Activated naive CD8-positive, alpha-beta T cell treated with anti-CD3 and anti-CD28 coated beads, Interleukin-2, amount 50 U/mL, for 24 hours (primary cell): ENCODE data around the gene STRADB.
A peak's percentile ranks its signal among the peaks of the same experiment; 100 is the strongest.
"Not testable (repeated sequence)": the region's sequence is repeated elsewhere in the genome, so short reads cannot be mapped to it uniquely, and the experiment has no call there.

ENCODE experiments used
- ATAC-seq: fragments of 150-1000 bp; cut with Tn5 transposase; one replicate; pipeline ENCODE4 v1.10.0; 2021
- DNase-seq: peaks from one replicate; pipeline ENCODE4 v3.0.0; 2021
- H3K27ac Mint-ChIP-seq: one replicate; pipeline ENCODE4 v1.8.0; 2021; ENCODE audit warnings: mild to moderate bottlenecking, mixed read lengths
- H3K27me3 Mint-ChIP-seq: one replicate; pipeline ENCODE4 v1.8.0; 2021; ENCODE audit warnings: mixed read lengths
- H3K36me3 Mint-ChIP-seq: one replicate; pipeline ENCODE4 v1.8.0; 2021; ENCODE audit warnings: low read depth, mixed read lengths
- H3K4me1 Mint-ChIP-seq: one replicate; pipeline ENCODE4 v1.8.0; 2021; ENCODE audit warnings: mixed read lengths
- H3K4me3 Mint-ChIP-seq: one replicate; pipeline ENCODE4 v1.8.0; 2021; ENCODE audit warnings: mild to moderate bottlenecking, moderate library complexity, mixed read lengths
- H3K9me3 Mint-ChIP-seq: one replicate; pipeline ENCODE4 v1.8.0; 2021; ENCODE audit warnings: mixed read lengths

The STRADB gene

DNA sequence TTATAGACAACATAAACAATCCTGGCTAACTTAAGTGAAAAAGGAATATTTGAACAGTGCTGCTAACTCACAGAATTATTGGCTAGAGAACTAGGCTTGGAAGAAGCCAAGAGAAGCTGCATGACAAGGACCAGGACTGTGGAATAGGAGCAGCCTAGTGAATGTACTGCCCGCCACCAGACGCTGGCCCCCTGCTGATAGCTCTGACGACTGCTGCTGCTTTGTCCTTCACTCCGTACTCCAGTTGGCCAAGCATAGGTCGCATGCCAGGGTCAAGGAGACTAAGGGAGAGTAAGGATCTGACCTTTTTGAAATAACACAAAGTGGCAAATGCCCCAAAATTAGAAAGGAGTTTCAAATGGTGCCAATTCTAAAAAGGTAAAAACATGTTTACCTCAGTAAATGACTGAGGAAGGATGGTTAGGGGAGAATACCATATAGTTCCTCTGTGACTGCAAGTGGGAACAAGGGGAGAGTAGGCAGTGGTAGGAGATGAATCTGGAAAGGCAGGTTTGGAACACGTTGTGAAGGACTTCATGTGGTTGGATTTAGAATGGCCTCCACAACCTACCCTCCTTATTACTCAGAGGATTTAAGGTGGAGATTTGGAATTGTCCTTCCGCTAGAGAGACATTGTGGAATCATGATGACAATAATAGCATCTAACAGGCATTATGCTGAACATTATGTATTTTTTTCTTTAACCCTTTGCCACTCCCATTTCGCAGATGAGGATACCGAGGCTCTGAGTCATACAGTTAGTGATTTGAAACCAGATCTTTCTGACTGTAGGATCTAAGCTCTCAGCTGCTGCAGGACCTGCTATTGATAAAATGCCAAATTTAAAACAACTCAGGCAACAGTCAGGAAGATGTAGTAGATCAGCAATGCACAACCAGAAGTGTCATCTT, 19.5 kb downstream of the STRADB start:
- Mint-ChIP-seq H3K36me3 (peaks cover 48% of the 10 kb centered on the region), H3K27ac (no peak overlapping the region), H3K4me1 (peaks cover 3% of the 10 kb centered on the region), H3K4me3 (no peak overlapping the region), H3K9me3 (no peaks in the 10 kb centered on the region), H3K27me3 (no peaks in the 10 kb centered on the region)
- ATAC-seq (no peak), DNase-seq (no peak)

DNA sequence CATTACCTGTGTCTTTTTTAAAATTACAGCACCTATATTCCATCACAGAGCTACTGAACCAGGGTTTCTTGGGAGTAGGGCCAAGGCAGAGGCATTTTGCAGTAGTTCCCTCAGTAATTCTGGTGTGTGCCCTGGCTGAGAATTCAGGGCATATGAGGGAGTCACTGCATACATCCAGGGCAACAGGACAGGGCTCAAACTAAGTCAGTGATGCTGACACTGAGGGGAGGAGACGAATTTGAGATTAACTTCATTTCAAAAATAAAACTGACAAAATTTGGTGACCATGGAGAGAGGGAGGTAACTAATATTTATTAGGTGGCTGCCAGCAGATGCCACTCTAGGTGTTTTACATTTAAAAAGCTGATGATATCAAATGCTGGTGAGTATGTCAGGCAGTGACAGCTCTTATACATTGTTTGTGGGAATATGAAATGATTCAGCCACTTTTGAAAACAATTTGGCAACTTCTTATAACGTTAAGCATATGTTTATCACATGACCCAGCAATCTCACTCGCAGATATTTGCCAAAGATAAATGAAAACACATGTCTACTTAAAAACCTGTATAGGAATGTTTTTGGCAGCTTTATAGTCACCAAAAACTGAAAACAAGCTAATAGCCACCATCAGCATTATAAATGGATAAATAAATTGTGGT, 20.3 kb downstream of the STRADB start:
- ATAC-seq (no peak), DNase-seq (no peak)
- no peak overlapping the region for H3K27ac Mint-ChIP-seq
- H3K4me3 Mint-ChIP-seq, result no peak overlapping the region
- H3K9me3 Mint-ChIP-seq, result no peaks in the 10 kb centered on the region
- H3K4me1 Mint-ChIP-seq, result peaks cover 3% of the 10 kb centered on the region
- no peaks in the 10 kb centered on the region for H3K27me3 Mint-ChIP-seq
- peaks cover 48% of the 10 kb centered on the region for H3K36me3 Mint-ChIP-seq

DNA sequence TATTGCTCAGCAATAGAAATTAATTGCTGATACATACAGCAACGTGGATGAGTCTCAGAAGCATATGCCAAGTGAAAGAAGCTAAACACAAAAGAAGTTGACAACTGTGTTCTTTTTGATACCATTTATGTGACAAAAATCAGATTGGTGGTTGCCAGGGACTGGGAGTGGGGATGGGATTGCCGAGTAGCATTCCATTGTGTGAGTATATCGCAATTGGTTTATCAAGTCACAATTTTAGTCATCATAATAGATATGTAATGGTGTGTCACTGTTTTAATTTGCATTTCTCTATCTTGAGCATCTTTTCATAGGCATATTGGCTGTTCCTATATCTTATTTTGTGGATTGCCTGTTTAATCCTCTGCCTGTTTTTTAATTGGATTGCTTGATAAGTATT, 20.9 kb downstream of the STRADB start:
- Mint-ChIP-seq H3K27ac (no peak overlapping the region), H3K27me3 (no peaks in the 10 kb centered on the region), H3K4me1 (peaks cover 3% of the 10 kb centered on the region), H3K9me3 (no peaks in the 10 kb centered on the region), H3K4me3 (no peak overlapping the region), H3K36me3 (peaks cover 45% of the 10 kb centered on the region)
- ATAC-seq (no peak), DNase-seq (no peak)

DNA sequence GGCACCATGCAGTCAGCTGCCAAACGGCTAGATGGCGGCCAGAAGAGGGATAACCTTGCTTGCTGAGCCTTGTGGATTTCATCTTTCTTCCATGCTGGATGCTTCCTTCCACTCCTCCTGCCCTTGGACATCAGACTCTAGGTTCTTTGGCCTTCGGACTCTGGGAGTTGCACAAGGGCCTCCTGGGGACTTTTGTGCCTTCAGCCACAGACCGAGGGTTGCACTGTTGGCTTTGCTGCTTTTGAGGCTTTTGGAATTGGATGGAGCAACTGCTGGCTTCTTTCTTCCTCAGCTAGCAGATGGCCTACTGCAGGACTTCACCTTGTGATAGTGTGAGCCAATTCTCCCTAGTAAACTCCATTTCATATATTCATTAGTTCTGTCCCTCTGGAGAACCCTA, 31.0 kb downstream of the STRADB start:
- Mint-ChIP-seq H3K4me3 (no peak overlapping the region), H3K27me3 (no peaks in the 10 kb centered on the region), H3K9me3 (peaks cover 3% of the 10 kb centered on the region), H3K4me1 (no peaks in the 10 kb centered on the region), H3K27ac (no peak overlapping the region), H3K36me3 (peaks cover 5% of the 10 kb centered on the region)
- ATAC-seq (no peak), DNase-seq (no peak)

DNA sequence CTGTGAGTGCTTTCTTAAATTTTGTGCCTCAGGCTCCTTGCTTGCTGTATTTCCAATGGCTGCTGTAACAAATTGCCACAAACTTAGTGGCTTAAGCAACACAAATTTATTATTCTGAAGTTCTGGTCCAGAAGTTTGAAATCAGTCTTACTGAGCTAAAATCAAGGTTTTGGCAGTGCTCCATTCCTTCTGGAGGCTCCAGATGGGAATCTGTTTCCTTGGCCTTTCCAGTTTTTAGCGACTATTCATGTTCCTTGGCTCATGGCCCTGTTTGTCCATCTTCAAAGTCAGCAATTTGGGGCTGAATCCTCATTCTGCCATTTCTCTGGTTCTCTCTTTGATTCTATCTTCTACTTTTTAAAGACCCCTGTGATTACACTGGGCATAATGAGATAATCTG, 31.8 kb downstream of the STRADB start:
- DNase-seq (no peak), ATAC-seq (no peak)
- no peak overlapping the region for H3K4me3 Mint-ChIP-seq
- no peaks in the 10 kb centered on the region for H3K4me1 Mint-ChIP-seq
- no peak overlapping the region for H3K27ac Mint-ChIP-seq
- H3K9me3 Mint-ChIP-seq, result peaks cover 3% of the 10 kb centered on the region
- no peaks in the 10 kb centered on the region for H3K27me3 Mint-ChIP-seq
- H3K36me3 Mint-ChIP-seq, result peaks cover 4% of the 10 kb centered on the region

DNA sequence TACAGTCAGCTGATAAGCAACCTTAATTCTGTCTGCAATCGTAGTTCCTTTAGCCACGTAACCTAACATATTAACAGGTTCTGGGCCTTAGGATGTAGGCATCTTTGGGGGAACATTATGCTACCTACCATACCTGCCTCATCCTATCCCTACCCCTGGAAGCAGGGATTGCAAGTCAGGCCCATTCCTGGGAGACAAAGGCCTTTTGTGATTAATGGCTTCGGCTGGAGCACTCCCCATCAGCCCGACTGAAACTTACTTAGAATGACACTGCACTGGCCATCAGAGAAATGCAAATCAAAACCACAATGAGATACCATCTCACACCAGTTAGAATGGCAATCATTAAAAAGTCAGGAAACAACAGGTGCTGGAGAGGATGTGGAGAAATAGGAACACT, 32.2 kb downstream of the STRADB start:
- not testable (repeated sequence) for H3K9me3 Mint-ChIP-seq, H3K4me1 Mint-ChIP-seq, H3K27ac Mint-ChIP-seq, DNase-seq, ATAC-seq, H3K27me3 Mint-ChIP-seq, H3K4me3 Mint-ChIP-seq, H3K36me3 Mint-ChIP-seq

DNA sequence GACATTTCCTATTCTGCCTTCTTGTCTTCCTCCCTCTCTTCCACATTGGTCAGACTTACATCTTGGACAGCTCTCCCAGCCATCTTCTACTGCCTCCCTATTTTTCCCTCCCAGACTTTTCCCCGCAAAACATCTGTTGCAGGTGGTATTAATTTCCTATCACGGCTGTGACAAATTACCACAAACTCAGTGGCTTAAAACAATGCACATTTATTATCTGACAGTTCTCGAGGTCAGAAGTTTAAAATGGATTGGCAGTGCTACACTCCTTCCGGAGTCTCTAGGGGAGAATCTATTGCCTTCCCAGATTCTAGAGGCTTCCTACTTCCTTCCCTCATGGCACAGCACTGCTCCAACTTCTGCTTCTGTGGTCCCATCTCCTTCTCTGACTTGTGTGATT, 33.3 kb downstream of the STRADB start:
- H3K4me1 Mint-ChIP-seq, result no peaks in the 10 kb centered on the region
- no peak overlapping the region for H3K27ac Mint-ChIP-seq
- DNase-seq (no peak), ATAC-seq (no peak)
- peaks cover 2% of the 10 kb centered on the region for H3K36me3 Mint-ChIP-seq
- H3K4me3 Mint-ChIP-seq, result no peak overlapping the region
- H3K27me3 Mint-ChIP-seq, result no peaks in the 10 kb centered on the region
- peaks cover 3% of the 10 kb centered on the region for H3K9me3 Mint-ChIP-seq

DNA sequence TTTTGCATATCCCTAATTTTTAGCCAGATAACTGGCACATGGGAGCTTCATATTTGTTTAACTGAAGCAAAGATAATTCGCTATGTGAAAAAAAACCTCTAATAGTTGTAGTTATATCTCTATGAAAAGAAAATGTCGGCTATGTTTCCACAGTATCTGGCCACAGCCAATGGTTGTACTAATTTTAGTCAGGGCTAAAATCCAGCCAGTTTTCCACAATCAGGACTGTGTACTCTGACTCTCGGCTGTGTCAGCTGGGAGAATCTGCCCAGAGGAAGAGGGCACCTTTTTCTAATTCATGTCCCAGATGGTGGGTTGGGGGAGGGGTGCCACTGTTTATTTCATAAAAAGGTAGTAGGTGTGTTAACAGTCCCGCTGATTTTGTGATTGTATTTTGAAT, 38.8 kb downstream of the STRADB start:
- no peaks in the 10 kb centered on the region for H3K4me1 Mint-ChIP-seq
- H3K9me3 Mint-ChIP-seq, result no peaks in the 10 kb centered on the region
- H3K27ac Mint-ChIP-seq, result no peak overlapping the region
- no peak overlapping the region for H3K4me3 Mint-ChIP-seq
- DNase-seq (no peak), ATAC-seq (no peak)
- H3K27me3 Mint-ChIP-seq, result no peaks in the 10 kb centered on the region
- no peaks in the 10 kb centered on the region for H3K36me3 Mint-ChIP-seq

DNA sequence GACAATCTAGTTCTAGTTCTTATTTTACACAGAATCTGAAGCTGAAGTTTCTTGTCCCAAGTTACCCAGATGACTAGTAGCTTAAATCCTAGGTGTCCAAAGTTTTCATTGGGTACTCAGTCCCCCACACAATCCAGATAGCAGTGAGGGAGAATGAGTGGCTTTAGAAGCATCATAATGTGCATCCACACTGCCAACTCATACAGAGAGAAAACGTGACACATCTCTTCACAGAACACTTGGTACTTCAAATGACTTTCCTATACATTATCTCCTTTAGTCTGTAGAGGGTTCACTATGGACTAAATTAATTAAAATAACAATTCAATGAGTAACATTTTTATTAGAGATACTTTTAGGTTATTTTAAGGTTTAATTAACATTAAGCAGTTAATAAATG, 45.2 kb downstream of the STRADB start:
- H3K4me1 Mint-ChIP-seq, result no peaks in the 10 kb centered on the region
- no peaks in the 10 kb centered on the region for H3K27me3 Mint-ChIP-seq
- no peak overlapping the region for H3K4me3 Mint-ChIP-seq
- peaks cover 10% of the 10 kb centered on the region for H3K9me3 Mint-ChIP-seq
- H3K27ac Mint-ChIP-seq, result no peak overlapping the region
- DNase-seq (no peak), ATAC-seq (peak; percentile 40)
- peaks cover under 1% of the 10 kb centered on the region for H3K36me3 Mint-ChIP-seq

DNA sequence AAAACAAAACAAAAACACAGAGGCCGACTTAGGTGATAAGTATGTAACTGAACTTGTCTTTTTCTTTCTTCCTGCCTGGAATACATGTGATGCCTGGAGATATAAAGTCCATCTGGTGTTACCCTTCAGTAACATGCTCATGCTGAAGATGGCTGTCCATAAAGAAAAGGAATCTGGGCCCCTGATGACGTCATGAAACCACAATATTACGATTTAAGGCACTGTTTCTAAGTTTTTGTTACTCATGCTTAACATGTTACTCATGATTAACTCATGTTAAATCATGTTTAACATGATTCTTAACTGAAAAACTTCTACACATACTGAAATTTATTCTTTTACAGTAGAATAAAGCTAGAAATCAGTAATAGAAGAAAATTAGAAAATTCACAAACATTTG, 49.0 kb downstream of the STRADB start:
- no peak overlapping the region for H3K4me3 Mint-ChIP-seq
- no peaks in the 10 kb centered on the region for H3K4me1 Mint-ChIP-seq
- peaks cover 14% of the 10 kb centered on the region for H3K36me3 Mint-ChIP-seq
- DNase-seq (no peak), ATAC-seq (no peak)
- peaks cover 29% of the 10 kb centered on the region for H3K9me3 Mint-ChIP-seq
- no peak overlapping the region for H3K27ac Mint-ChIP-seq
- no peaks in the 10 kb centered on the region for H3K27me3 Mint-ChIP-seq

DNA sequence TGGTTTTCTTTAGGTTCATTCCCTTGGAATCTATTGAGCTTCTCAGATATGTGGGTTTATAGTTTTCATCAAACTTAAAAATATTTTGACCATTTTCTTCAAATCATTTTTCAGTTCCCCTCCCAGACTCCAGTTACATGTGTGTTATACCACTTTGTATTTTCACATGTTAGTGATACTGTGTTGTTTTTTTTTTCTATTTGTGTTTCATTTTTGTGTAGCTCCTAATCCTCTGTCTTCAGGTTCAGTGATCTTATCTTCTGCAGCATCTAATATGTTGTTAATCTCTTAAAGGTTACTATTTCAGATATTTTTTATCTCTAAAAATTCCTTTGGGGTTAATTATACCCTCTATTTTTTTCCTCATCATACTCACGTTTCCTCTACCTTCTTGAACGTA, 51.2 kb downstream of the STRADB start:
- peaks cover 4% of the 10 kb centered on the region for H3K4me1 Mint-ChIP-seq
- no peak overlapping the region for H3K27ac Mint-ChIP-seq
- peaks cover 37% of the 10 kb centered on the region for H3K9me3 Mint-ChIP-seq
- H3K27me3 Mint-ChIP-seq, result no peaks in the 10 kb centered on the region
- ATAC-seq (no peak), DNase-seq (no peak)
- H3K4me3 Mint-ChIP-seq, result no peak overlapping the region
- peaks cover 19% of the 10 kb centered on the region for H3K36me3 Mint-ChIP-seq

DNA sequence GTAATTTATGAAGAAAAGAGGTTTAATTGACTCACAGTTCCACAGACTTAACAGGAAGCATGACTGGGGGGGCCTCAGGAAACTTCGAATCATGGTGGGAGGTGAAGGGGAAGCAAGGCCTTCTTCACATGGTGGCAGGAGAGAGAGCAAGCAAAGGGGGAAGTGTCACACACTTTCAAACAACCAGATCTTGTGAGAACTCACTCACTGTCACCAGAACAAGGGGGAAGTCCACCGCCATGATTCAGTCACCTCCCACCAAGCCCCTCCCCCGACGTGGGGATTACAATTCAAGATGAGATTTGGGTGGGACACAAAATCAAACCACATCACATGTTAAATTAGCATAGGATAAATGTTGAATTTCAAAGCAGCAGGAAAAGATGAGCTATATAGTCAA, 56.2 kb downstream of the STRADB start:
- H3K36me3 Mint-ChIP-seq, result peaks cover 14% of the 10 kb centered on the region
- H3K4me1 Mint-ChIP-seq, result peaks cover 8% of the 10 kb centered on the region
- H3K4me3 Mint-ChIP-seq, result no peak overlapping the region
- DNase-seq (peak; percentile 39), ATAC-seq (peak; percentile 43)
- H3K27me3 Mint-ChIP-seq, result no peaks in the 10 kb centered on the region
- peaks cover 27% of the 10 kb centered on the region for H3K9me3 Mint-ChIP-seq
- H3K27ac Mint-ChIP-seq, result no peak overlapping the region

DNA sequence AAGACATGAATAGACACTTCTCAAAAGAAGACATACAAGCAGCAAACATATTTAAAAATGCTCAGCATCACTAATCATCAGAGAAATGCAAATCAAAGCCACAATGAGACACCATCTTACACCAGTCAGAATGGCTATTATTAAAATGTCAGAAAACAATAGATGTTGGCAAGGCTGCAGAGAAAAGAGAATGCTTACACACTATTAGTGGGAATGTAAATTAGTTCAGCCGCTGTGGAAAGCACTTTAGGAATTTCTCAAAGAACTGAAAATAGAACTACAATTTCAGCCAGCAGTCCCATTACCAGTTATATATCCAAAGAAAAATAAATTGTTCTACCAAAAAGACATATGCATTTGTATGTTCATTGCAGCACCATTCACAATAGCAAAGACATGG, 61.7 kb downstream of the STRADB start:
- Mint-ChIP-seq H3K27ac (no peak overlapping the region), H3K4me3 (no peak overlapping the region), H3K9me3 (no peaks in the 10 kb centered on the region), H3K36me3 (no peaks in the 10 kb centered on the region), H3K4me1 (no peaks in the 10 kb centered on the region), H3K27me3 (no peaks in the 10 kb centered on the region)
- ATAC-seq, result no peak
- DNase-seq, result no peak

DNA sequence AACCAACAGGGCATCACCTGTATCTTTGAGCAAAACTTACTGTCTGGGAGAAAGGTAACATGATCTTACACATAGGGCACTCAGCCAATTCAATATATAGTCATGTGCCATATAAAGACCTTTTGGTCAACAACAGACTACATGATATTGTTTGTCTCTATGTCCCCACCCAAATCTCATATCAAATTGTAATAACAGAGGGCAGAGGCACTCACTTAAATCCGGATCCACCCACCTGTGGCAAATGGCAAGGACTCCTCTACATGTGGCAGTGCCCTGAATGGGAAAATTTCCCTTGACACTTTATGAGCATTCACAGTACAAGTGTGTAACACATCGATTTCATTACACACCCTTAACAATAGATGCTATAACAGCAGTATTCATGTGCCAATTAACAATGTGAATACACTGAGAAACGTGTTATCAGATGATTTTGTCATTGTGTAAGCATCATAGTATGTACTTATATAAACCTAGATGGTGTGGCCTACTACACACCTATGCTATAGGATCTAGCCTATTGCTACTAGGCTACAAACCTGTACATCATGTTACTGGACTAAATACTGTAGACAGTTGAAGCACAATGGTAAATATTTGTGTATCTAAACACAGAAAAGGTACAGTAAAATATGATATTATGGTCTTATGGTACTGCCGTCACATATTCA, 64.2 kb downstream of the STRADB start:
- ATAC-seq (no peak), DNase-seq (no peak)
- H3K9me3 Mint-ChIP-seq, result peaks cover 19% of the 10 kb centered on the region
- H3K27ac Mint-ChIP-seq, result no peak overlapping the region
- H3K4me3 Mint-ChIP-seq, result no peak overlapping the region
- peaks cover 4% of the 10 kb centered on the region for H3K36me3 Mint-ChIP-seq
- H3K27me3 Mint-ChIP-seq, result no peaks in the 10 kb centered on the region
- H3K4me1 Mint-ChIP-seq, result no peaks in the 10 kb centered on the region

DNA sequence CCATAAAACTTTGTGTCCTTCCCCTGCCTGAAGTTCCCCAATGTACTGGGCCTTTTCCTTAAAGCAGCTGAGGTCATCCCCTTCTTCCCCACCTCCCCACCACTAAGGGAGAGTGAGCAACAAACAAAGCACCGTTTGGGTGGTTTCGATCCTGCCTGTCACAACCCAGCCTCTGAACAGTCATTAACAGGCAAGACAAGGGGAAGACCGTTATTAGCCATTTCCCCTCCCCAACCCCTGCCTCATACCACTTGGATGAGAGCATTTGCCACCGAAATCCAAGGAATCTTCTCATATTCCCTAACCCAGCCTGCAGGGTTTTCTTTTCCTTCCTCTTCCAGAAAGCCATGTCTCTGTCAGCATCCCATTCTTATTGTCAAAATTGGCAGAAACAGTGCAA, 65.6 kb downstream of the STRADB start:
- H3K27ac Mint-ChIP-seq, result no peak overlapping the region
- ATAC-seq, result no peak
- H3K9me3 Mint-ChIP-seq, result peaks cover 33% of the 10 kb centered on the region
- H3K4me1 Mint-ChIP-seq, result no peaks in the 10 kb centered on the region
- H3K27me3 Mint-ChIP-seq, result no peaks in the 10 kb centered on the region
- H3K4me3 Mint-ChIP-seq, result no peak overlapping the region
- peaks cover 6% of the 10 kb centered on the region for H3K36me3 Mint-ChIP-seq
- no peak for DNase-seq
